ENCODE data around the gene ARHGAP24. TPM values are rescaled to one million over a fixed set of nuclear protein-coding genes. Genes with fewer than 3 reads are reported as not detected.

The ARHGAP24 gene
- polyA plus RNA-seq, 1 of the 3 experiments (the other 2 are of a cell fraction) = 1.4 TPM

GRCh38 chr4:86048426-86048825 lies 573.5 kb downstream of the ARHGAP24 start:
- H3K9ac ChIP-seq = no peak overlapping the region
- ChIA-PET CTCF (interaction anchor here (0.8 to 16.5 kb wide), 4 partner anchors 15 to 266 kb away, joined by 3 to 159 read pairs (median 4); no protein-coding TSS in a partner anchor), POLR2A (no interaction called here)
- no peaks in the 10 kb centered on the region for H3K27me3 ChIP-seq (ENCODE audit: insufficient read depth)
- TF ChIP-seq FOXJ3 (CRISPR knock-in tag; IDR thresholded peaks at IDR 0.05) (no peak), SMC3 (IDR thresholded peaks at IDR 0.05; ENCODE audit: low read depth, low read length) (no peak), TEAD4 (IDR thresholded peaks at IDR 0.05; ENCODE audit: borderline replicate concordance, insufficient read depth) (no peak), CHD2 (IDR thresholded peaks at IDR 0.05; ENCODE audit: low read length, partially characterized antibody) (no peak), MEF2A (IDR thresholded peaks at IDR 0.05; ENCODE audit: borderline replicate concordance, low read depth) (no peak), RAD21 (IDR thresholded peaks at IDR 0.05; ENCODE audit: low read length) (no peak), SIN3A (IDR thresholded peaks at IDR 0.05; ENCODE audit: borderline replicate concordance, low read depth, low read length) (no peak), RCOR1 (IDR thresholded peaks at IDR 0.05; ENCODE audit: low read length) (no peak), NFIC (IDR thresholded peaks at IDR 0.05; ENCODE audit: borderline replicate concordance) (no peak), TAF1 (IDR thresholded peaks at IDR 0.05; ENCODE audit: borderline replicate concordance, low read depth, low read length) (no peak), POLR2AphosphoS5 (IDR thresholded peaks at IDR 0.05; ENCODE audit: low read depth, low read length) (no peak)
- no peak overlapping the region for H3K4me3 ChIP-seq (ENCODE audit: low read depth in 2 of 2, low read length in 1 of 2)
- H2AFZ ChIP-seq (ENCODE audit: low read depth) = no peak overlapping the region
- H3F3A ChIP-seq (replicated peaks; ENCODE audit: insufficient read depth) = no peaks in the 10 kb centered on the region
- H3K27ac ChIP-seq (ENCODE audit: low read depth in 2 of 2, low read length in 1 of 2) = no peak overlapping the region
- 58% methylated on average over 1 of the region's 1 CpG for WGBS (ENCODE audit: low lambda C conversion rate)
- no peaks in the 10 kb centered on the region for H3K79me2 ChIP-seq (ENCODE audit: insufficient read depth)
- H3K9me2 ChIP-seq = no peaks in the 10 kb centered on the region
- H3K9me3 ChIP-seq = no peaks in the 10 kb centered on the region
- no peaks in the 10 kb centered on the region for H4K20me1 ChIP-seq (ENCODE audit: insufficient read depth)
- H3K4me2 ChIP-seq = no peak overlapping the region
- DNase-seq = no peak
- no peaks in the 10 kb centered on the region for H3K36me3 ChIP-seq (replicated peaks in 1 of 2; ENCODE audit: control insufficient read depth in 1 of 2, insufficient read depth in 2 of 2, low read length in 1 of 2)
- no peaks in the 10 kb centered on the region; a peak in 1 of 4 replicates for H3K4me1 ChIP-seq (ENCODE audit: control insufficient read depth in 1 of 2, insufficient read depth in 2 of 2, low read depth in 1 of 2, low read length in 1 of 2)

GRCh38 chr4:86050496-86050895 lies 575.5 kb downstream of the ARHGAP24 start:
- Histone ChIP-seq H3K4me1 (ENCODE audit: control insufficient read depth in 1 of 2, insufficient read depth in 2 of 2, low read depth in 1 of 2, low read length in 1 of 2) (no peaks in the 10 kb centered on the region; a peak in 1 of 4 replicates), H3K36me3 (replicated peaks in 1 of 2; ENCODE audit: control insufficient read depth in 1 of 2, insufficient read depth in 2 of 2, low read length in 1 of 2) (no peaks in the 10 kb centered on the region), H3K9me3 (no peaks in the 10 kb centered on the region), H2AFZ (ENCODE audit: low read depth) (no peak overlapping the region), H3K27me3 (ENCODE audit: insufficient read depth) (no peaks in the 10 kb centered on the region), H3F3A (replicated peaks; ENCODE audit: insufficient read depth) (no peaks in the 10 kb centered on the region), H3K79me2 (ENCODE audit: insufficient read depth) (no peaks in the 10 kb centered on the region), H3K4me2 (no peak overlapping the region), H4K20me1 (ENCODE audit: insufficient read depth) (no peaks in the 10 kb centered on the region), H3K27ac (ENCODE audit: low read depth in 2 of 2, low read length in 1 of 2) (no peak overlapping the region), H3K9ac (no peak overlapping the region), H3K4me3 (ENCODE audit: low read depth in 2 of 2, low read length in 1 of 2) (no peak overlapping the region), H3K9me2 (no peaks in the 10 kb centered on the region)
- WGBS (ENCODE audit: low lambda C conversion rate) = 96% methylated on average over 1 of the region's 1 CpG
- ChIA-PET POLR2A (no interaction called here), CTCF (interaction anchor here (0.6 to 16.5 kb wide), 2 partner anchors 253 to 272 kb away, joined by 3 to 159 read pairs; no protein-coding TSS in a partner anchor)
- TF ChIP-seq MAX (IDR thresholded peaks at IDR 0.05; ENCODE audit: low read depth) = no peak
- no peak for TF ChIP-seq SMC3 (IDR thresholded peaks at IDR 0.05; ENCODE audit: low read depth, low read length)
- no peak for TF ChIP-seq FOSL2 (IDR thresholded peaks at IDR 0.05; ENCODE audit: borderline replicate concordance, low read depth)
- TF ChIP-seq NFIC (IDR thresholded peaks at IDR 0.05; ENCODE audit: borderline replicate concordance) = no peak
- no peak for TF ChIP-seq TAF1 (IDR thresholded peaks at IDR 0.05; ENCODE audit: borderline replicate concordance, low read depth, low read length)
- TF ChIP-seq EZH2phosphoT487 (IDR thresholded peaks at IDR 0.05; ENCODE audit: borderline replicate concordance, low read depth) = no peak
- no peak for TF ChIP-seq RCOR1 (IDR thresholded peaks at IDR 0.05; ENCODE audit: low read length)
- no peak for TF ChIP-seq IRF3 (IDR thresholded peaks at IDR 0.05; ENCODE audit: low read depth, low read length)
- TF ChIP-seq FOXM1 (IDR thresholded peaks at IDR 0.05; ENCODE audit: low read depth) = no peak
- no peak for TF ChIP-seq RFX5 (IDR thresholded peaks at IDR 0.05; ENCODE audit: low read length)
- TF ChIP-seq RXRA (IDR thresholded peaks at IDR 0.05; ENCODE audit: borderline replicate concordance, low read depth) = no peak
- no peak for TF ChIP-seq MEF2A (IDR thresholded peaks at IDR 0.05; ENCODE audit: borderline replicate concordance, low read depth)
- TF ChIP-seq YY1 (IDR thresholded peaks at IDR 0.05; ENCODE audit: low read depth) = no peak
- no peak for DNase-seq

Small RNA genes within 50 kb of the gene (small RNA-seq; reads per million reads assigned to genes)
- gene MIR4451 = 0 reads per million in 7 experiments

All from SK-N-SH (cell line).